Ovary (tissue), 9 donors: ENCODE results near the gene TMEM11. TPM values are rescaled to one million over a fixed set of nuclear protein-coding genes. Genes with fewer than 3 reads are reported as not detected.

Experiments
- DNase-seq, 5 donors: peaks; one replicate each; pipeline ENCODE4 v3.0.0-alpha.2; 2019 to 2020
- H3K27ac ChIP-seq, 2 donors: fragments of 200-600 bp; one replicate each; pipeline versions ENCODE4 v1.5.1 to v1.8.0; 2019 to 2022
- H3K27me3 ChIP-seq: fragments of 200-600 bp; one replicate; pipeline ENCODE4 v1.8.0; 2022
- H3K36me3 ChIP-seq: fragments of 200-600 bp; sonication (generic); one replicate; pipeline ENCODE4 v1.5.1; 2019
- H3K4me1 ChIP-seq: one replicate; pipeline ENCODE4 v1.8.1; 2013; ENCODE audit warnings: mild to moderate bottlenecking, moderate library complexity; ENCODE audit not compliant: insufficient read depth
- H3K4me3 ChIP-seq: fragments of 200-600 bp; sonication (generic); one replicate; pipeline ENCODE4 v1.5.1; 2017
- H3K9me3 ChIP-seq, 2 donors: fragments of 200-600 bp in 1 of 2; sonication (generic) in 1 of 2; one replicate each; pipeline versions ENCODE4 v1.5.1 to v1.8.1; 2013 to 2019; ENCODE audit warnings: mild to moderate bottlenecking in 1 of 2, moderate library complexity in 1 of 2
- EP300 ChIP-seq: sonication (generic); formaldehyde crosslinking; IDR thresholded peaks from one replicate; pipeline ENCODE4 v1.6.1; 2017; ENCODE audit warnings: antibody characterized with exemption
- POLR2A ChIP-seq: fragments of 450-650 bp; IDR thresholded peaks from one replicate; pipeline ENCODE4 v1.6.1; 2017; ENCODE audit warnings: antibody characterized with exemption, mild to moderate bottlenecking, moderate library complexity
- WGBS, 3 donors: extraction: QIAGEN DNeasy Blood & Tissue Kit in 1 of 3; methylation state at CpG; one replicate each; pipeline versions ENCODE4 v1.1.5 to v1.1.7; 2013 to 2017; 5-methylcytosine and 5-hydroxymethylcytosine counted together
- intact Hi-C, 4 donors: fragments of 100-400 bp; cut with DNase I; formaldehyde crosslinking; loops; one replicate each; pipeline versions ENCODE4 v1.11.0 to v1.15.1; 2022 to 2023
- polyA plus RNA-seq, 2 donors: library from polyadenylated mRNA; stranded (reverse); fragments of 200-250 nt in 1 of 2; fragments of 350-450 nt in 1 of 2; fragmentation: Illumina TruSeq in 1 of 2; extraction: RNeasy Lipid Tissue Mini Kit (QIAGEN cat#74804) in 1 of 2; gene quantifications; one replicate each; pipeline ENCODE4 v1.2.3, GENCODE V29; 2013 to 2014
- total RNA-seq, 7 donors: library from RNA; depleted of rRNA in 2 of 7; stranded (reverse); fragments of >200 nt in 2 of 7; fragmentation: NEBNext Ultra II Directional in 3 of 7; extraction: Animal tissue kit (Norgen Biotek cat#: 25700) in 3 of 7; gene quantifications; one replicate each; pipeline versions ENCODE4 v1.1.0 to v1.2.4, GENCODE V29; 2016 to 2023
- TF ChIP-seq, protein P1 (sequence below), 3 donors: fragments of 450-650 bp in 2 of 3; fragments of 200-600 bp in 1 of 3; IDR thresholded peaks; one replicate each; pipeline versions ENCODE4 v1.5.1 to v1.8.0; 2016 to 2022; ENCODE audit warnings: antibody characterized with exemption in 3 of 3, mild to moderate bottlenecking in 1 of 3
- donor health status: DM: no; HTN: no; CAD: no; lungs with moderate emphysema.
- donor health status: DM: no; HTN: no; CAD: no.
- donor health status: Bipolar disorder and iron deficiency.
- donor health status: DM: yes; HTN: yes; CAD: no.
- donor health status: DM: no; HTN: no; CAD: no.
- donor health status: DM: yes; HTN: yes; CAD: no.

TMEM11 gene
- total and polyA plus RNA-seq, 9 donors = 10.5 to 20.0 (median 16.4) TPM

DNA sequence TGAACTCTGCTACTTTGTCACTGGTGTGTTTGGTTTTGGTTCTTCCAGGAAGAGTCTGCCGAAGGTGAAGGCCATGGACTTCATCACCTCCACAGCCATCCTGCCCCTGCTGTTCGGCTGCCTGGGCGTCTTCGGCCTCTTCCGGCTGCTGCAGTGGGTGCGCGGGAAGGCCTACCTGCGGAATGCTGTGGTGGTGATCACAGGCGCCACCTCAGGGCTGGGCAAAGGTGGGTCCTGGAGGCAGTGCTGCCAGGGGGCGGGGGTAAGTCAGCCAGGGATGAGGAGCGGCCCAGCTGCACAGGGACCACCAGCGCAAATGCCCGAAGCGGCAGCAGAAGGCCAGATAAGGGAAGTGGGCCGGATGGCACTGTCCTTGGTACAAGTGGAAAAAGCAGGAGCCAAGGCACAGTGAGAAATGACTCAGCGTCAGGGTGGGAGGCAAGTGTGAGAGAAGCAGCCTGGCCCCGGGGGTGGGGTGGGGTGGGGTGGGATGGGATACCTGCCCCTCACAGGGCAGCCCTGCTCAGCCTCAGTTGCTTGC, 41.9 kb downstream of the TMEM11 start:
- Histone ChIP-seq H3K4me1 (peaks cover 18% of the 10 kb centered on the region), H3K4me3 (no peak overlapping the region), H3K36me3 (no peaks in the 10 kb centered on the region), H3K9me3 (no peaks in the 10 kb centered on the region), H3K27ac (no peak overlapping the region), H3K27me3 (no peaks in the 10 kb centered on the region)
- WGBS, 3 donors = 93 to 94% (median 93%) methylated on average over 17 of the region's 17 CpGs
- TF ChIP-seq POLR2A (no peak), EP300 (no peak)
- TF ChIP-seq, protein P1, sequence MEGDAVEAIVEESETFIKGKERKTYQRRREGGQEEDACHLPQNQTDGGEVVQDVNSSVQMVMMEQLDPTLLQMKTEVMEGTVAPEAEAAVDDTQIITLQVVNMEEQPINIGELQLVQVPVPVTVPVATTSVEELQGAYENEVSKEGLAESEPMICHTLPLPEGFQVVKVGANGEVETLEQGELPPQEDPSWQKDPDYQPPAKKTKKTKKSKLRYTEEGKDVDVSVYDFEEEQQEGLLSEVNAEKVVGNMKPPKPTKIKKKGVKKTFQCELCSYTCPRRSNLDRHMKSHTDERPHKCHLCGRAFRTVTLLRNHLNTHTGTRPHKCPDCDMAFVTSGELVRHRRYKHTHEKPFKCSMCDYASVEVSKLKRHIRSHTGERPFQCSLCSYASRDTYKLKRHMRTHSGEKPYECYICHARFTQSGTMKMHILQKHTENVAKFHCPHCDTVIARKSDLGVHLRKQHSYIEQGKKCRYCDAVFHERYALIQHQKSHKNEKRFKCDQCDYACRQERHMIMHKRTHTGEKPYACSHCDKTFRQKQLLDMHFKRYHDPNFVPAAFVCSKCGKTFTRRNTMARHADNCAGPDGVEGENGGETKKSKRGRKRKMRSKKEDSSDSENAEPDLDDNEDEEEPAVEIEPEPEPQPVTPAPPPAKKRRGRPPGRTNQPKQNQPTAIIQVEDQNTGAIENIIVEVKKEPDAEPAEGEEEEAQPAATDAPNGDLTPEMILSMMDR (IDR thresholded peaks at IDR 0.05) = no peak
- intact Hi-C loops = no loop called here
- DNase-seq = no peak

DNA sequence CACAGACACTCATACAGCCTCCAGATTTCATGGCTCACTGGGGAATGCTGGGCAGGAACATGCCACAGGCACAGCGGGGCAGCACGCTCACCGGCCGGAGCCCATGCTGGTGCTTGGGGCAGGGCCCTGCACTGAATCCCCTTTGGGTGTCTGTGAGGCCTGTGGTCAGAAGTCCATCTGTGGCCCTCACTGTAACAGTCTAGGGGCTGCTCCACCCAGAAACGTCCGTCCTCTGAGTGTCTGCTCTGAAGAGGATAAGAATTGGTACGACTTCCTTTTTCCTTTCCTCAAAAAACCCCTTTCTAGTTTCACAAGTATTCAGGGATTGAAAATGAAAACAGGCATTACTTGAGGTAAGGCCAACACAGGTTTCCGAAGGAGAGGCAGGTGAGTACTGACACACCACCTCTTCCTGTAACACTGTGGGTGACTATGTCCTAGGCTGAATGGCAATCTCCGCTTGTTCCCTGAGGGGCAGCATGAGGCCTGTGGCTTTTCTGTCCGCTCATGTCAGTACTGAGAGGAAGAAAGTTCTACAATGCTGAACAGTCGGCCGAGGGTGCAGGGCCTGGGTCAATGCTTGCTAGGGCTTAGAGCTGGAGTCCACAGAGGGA, 42.5 kb downstream of the TMEM11 start:
- peaks cover 18% of the 10 kb centered on the region for H3K4me1 ChIP-seq
- TF ChIP-seq EP300 (no peak), POLR2A (no peak)
- intact Hi-C loops = no loop called here
- no peak overlapping the region for H3K27ac ChIP-seq
- WGBS, 3 donors = 91 to 96% (median 94%) methylated on average over 12 of the region's 12 CpGs
- DNase-seq = no peak
- H3K27me3 ChIP-seq = no peaks in the 10 kb centered on the region
- H3K4me3 ChIP-seq = no peak overlapping the region
- no peaks in the 10 kb centered on the region for H3K36me3 ChIP-seq
- H3K9me3 ChIP-seq = no peaks in the 10 kb centered on the region

DNA sequence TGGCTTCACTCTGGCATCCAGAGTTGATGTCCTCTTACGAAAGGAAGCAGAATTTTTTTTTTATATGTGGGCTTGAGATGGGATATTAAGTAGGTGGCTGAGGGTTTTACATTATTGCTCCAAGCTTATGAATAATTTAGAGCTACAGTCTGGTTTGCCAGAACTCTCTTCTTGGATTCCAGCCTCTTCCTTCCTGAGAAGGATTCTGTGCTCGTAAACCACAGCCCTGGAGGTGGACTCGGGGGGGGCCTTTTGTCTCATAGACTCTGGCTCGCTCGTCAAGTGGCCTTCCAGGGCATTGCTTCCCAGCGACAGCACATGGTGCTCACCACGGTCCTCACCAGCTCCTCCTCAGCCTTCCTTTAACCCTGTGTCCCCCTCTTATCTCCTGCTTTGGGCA, 43.2 kb downstream of the TMEM11 start:
- H3K27ac ChIP-seq = no peak overlapping the region
- no peak overlapping the region for H3K4me3 ChIP-seq
- H3K9me3 ChIP-seq = no peaks in the 10 kb centered on the region
- peaks cover 19% of the 10 kb centered on the region for H3K4me1 ChIP-seq
- H3K27me3 ChIP-seq = no peaks in the 10 kb centered on the region
- DNase-seq = no peak
- H3K36me3 ChIP-seq = no peaks in the 10 kb centered on the region
- WGBS, 3 donors = 45 to 69% (median 66%) methylated on average over 7 of the region's 7 CpGs
- TF ChIP-seq, protein P1 (IDR thresholded peaks at IDR 0.05) = no peak
- TF ChIP-seq EP300 (no peak), POLR2A (no peak)
- intact Hi-C loops = no loop called here

DNA sequence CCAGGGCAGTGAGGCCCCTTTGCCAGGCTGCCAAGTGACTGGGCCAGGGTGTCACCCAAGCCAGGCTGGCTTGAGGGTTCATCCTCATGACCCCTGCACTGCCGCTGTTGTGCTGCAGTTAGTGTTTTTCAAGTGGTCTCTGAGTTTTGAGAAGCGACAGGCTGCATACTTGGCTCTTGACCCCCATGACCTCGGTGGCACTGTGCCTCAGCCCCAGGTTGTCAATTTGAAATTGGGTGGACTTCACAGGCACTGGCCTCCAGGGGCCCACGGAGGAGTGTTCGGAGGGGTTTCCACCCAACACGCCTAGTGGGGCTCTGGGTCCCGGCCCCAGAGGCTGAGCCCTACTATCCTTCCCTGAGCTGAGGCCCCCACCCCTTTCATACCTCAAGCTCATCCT, 44.5 kb downstream of the TMEM11 start:
- peaks cover 12% of the 10 kb centered on the region for H3K4me1 ChIP-seq
- intact Hi-C loops = no loop called here

DNA sequence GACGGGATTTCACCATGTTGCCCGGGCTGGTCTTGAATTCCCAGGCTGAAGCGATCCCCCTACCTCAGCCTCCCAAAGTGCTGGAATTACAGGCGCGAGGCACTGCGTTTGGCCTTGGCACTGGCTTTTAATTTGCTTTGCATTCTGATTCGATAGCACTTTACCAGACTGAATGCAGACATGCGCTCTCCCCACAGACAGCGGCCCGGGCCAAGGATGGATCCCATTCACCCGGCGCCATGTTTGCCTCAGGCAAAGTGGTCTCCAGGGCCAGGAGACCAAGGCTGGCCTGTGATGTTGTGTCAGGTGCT, 45.5 kb downstream of the TMEM11 start:
- no peaks in the 10 kb centered on the region for H3K27me3 ChIP-seq
- H3K27ac ChIP-seq = no peak overlapping the region
- intact Hi-C loops = no loop called here
- peaks cover 6% of the 10 kb centered on the region for H3K4me1 ChIP-seq
- DNase-seq = no peak
- no peaks in the 10 kb centered on the region for H3K36me3 ChIP-seq
- TF ChIP-seq EP300 (no peak), POLR2A (no peak)
- TF ChIP-seq, protein P1 (IDR thresholded peaks at IDR 0.05) = no peak
- 97 to 98% (median 97%) methylated on average over 12 of the region's 12 CpGs for WGBS, 3 donors
- H3K4me3 ChIP-seq = no peak overlapping the region
- no peaks in the 10 kb centered on the region for H3K9me3 ChIP-seq

More for the DNA sequence above, 44.5 kb downstream of the TMEM11 start:
- Histone ChIP-seq H3K27ac (no peak overlapping the region), H3K4me3 (no peak overlapping the region), H3K27me3 (no peaks in the 10 kb centered on the region), H3K36me3 (no peaks in the 10 kb centered on the region), H3K9me3 (no peaks in the 10 kb centered on the region)
- DNase-seq = no peak
- TF ChIP-seq, protein P1 (IDR thresholded peaks at IDR 0.05) = no peak
- no peak for TF ChIP-seq POLR2A
- no peak for TF ChIP-seq EP300
- WGBS, 3 donors = 83 to 91% (median 91%) methylated on average over 6 to 7 of the region's 7 CpGs
